Kidney capillary endothelial cell (primary cell): ENCODE data around the gene LTB4R2.

Source experiments
- DNase-seq: peaks from one replicate; pipeline ENCODE4 v3.0.0-alpha.2; 2018; ENCODE audit warnings: low spot score

LTB4R2 gene

GRCh38 chr14:24277606-24278321, 32.2 kb upstream of the LTB4R2 start:
- no peak for DNase-seq

- no peak for DNase-seq
Measured at GRCh38 chr14:24278424-24278823, 31.5 kb upstream of the LTB4R2 start.

GRCh38 chr14:24279301-24280186, 30.4 kb upstream of the LTB4R2 start:
- no peak for DNase-seq

GRCh38 chr14:24280797-24281460, 29.0 kb upstream of the LTB4R2 start:
- DNase-seq: no peak

GRCh38 chr14:24281636-24282035, 28.3 kb upstream of the LTB4R2 start:
- no peak for DNase-seq

GRCh38 chr14:24282736-24283135, 27.2 kb upstream of the LTB4R2 start:
- DNase-seq: no peak

- DNase-seq: no peak
Measured at GRCh38 chr14:24283796-24284460, 26.0 kb upstream of the LTB4R2 start.

GRCh38 chr14:24284501-24285035, 25.4 kb upstream of the LTB4R2 start:
- no peak for DNase-seq

GRCh38 chr14:24285351-24285750, 24.6 kb upstream of the LTB4R2 start:
- no peak for DNase-seq

- no peak for DNase-seq
Measured at GRCh38 chr14:24286996-24287395, 22.9 kb upstream of the LTB4R2 start.

GRCh38 chr14:24289649-24290280, 20.2 kb upstream of the LTB4R2 start:
- DNase-seq: no peak

- no peak for DNase-seq
Measured at GRCh38 chr14:24290746-24291145, 19.2 kb upstream of the LTB4R2 start.

GRCh38 chr14:24291446-24292117, 18.4 kb upstream of the LTB4R2 start:
- DNase-seq: no peak

- no peak for DNase-seq
Measured at GRCh38 chr14:24292118-24292807, 17.7 kb upstream of the LTB4R2 start.

GRCh38 chr14:24293525-24293924, 16.4 kb upstream of the LTB4R2 start:
- DNase-seq: no peak

- peak; percentile 94 for DNase-seq
Measured at GRCh38 chr14:24296341-24297157, 13.4 kb upstream of the LTB4R2 start.

- no peak for DNase-seq
Measured at GRCh38 chr14:24297190-24297964, 12.6 kb upstream of the LTB4R2 start.

- peak; percentile 62 for DNase-seq
Measured at GRCh38 chr14:24298892-24299254, 11.1 kb upstream of the LTB4R2 start.
